Measurements from ENCODE around the gene PLAA.

GRCh38 chr9:26870292-26870691 is 76.8 kb downstream of the PLAA start:
- TF ChIP-seq EZH2 (IDR thresholded peaks at IDR 0.05; ENCODE audit: insufficient read depth, low read length) (no peak), CTCF (IDR thresholded peaks at IDR 0.05; ENCODE audit: insufficient read depth, low read depth, low read length) (no peak)
